Measurements from ENCODE around the gene MACROD1. TPM values are rescaled to one million over a fixed set of nuclear protein-coding genes. Genes with fewer than 3 reads are reported as not detected.

MACROD1 gene
- total and polyA plus RNA-seq, 9 of the 15 experiments (the other 6 are each of a cell fraction or from before 2014, with no cell fraction given) = 1.1 to 60.0 (median 26.4) TPM

DNA sequence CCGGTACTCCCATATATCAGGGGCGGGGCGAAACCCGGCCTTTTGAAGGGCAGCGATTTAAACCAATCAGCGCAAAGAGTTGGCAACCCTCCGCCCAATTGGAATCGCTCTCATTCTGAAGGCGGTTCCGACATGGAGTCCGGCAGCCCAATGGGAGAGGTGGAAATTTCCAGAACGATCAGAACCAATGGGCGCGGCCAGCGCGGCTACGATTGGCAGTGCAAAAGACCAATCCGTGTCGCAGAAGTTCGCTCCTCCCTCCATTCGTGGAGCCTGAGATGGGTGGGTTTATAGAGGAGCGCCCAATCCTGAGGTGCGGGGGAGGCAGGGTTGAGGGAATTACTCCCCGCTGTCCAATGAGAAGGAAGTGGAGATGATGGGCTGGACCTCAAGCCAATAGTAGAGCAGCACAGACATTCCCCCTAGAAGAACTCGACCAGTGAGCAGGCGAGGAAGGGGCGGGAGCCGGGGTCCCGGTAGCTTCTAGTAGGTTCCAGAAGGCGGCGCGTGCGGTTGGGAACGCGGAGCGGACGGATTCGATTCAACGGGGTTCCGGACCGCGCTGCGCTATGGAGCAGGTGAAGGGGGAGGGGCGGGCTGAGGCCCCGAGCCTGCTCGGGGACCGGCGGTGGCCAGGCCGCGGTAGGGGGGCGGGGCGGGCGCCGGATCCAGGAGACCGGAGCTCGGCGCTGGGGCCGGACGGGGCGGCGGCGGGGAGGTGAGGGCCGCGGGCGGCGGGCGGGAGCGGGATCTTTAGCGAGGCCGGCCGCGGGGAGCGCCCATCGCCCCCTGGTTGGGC is 20.0 kb upstream of the MACROD1 start, which contains the start of gene STIP1 (continued):
- TF ChIP-seq, protein P1, sequence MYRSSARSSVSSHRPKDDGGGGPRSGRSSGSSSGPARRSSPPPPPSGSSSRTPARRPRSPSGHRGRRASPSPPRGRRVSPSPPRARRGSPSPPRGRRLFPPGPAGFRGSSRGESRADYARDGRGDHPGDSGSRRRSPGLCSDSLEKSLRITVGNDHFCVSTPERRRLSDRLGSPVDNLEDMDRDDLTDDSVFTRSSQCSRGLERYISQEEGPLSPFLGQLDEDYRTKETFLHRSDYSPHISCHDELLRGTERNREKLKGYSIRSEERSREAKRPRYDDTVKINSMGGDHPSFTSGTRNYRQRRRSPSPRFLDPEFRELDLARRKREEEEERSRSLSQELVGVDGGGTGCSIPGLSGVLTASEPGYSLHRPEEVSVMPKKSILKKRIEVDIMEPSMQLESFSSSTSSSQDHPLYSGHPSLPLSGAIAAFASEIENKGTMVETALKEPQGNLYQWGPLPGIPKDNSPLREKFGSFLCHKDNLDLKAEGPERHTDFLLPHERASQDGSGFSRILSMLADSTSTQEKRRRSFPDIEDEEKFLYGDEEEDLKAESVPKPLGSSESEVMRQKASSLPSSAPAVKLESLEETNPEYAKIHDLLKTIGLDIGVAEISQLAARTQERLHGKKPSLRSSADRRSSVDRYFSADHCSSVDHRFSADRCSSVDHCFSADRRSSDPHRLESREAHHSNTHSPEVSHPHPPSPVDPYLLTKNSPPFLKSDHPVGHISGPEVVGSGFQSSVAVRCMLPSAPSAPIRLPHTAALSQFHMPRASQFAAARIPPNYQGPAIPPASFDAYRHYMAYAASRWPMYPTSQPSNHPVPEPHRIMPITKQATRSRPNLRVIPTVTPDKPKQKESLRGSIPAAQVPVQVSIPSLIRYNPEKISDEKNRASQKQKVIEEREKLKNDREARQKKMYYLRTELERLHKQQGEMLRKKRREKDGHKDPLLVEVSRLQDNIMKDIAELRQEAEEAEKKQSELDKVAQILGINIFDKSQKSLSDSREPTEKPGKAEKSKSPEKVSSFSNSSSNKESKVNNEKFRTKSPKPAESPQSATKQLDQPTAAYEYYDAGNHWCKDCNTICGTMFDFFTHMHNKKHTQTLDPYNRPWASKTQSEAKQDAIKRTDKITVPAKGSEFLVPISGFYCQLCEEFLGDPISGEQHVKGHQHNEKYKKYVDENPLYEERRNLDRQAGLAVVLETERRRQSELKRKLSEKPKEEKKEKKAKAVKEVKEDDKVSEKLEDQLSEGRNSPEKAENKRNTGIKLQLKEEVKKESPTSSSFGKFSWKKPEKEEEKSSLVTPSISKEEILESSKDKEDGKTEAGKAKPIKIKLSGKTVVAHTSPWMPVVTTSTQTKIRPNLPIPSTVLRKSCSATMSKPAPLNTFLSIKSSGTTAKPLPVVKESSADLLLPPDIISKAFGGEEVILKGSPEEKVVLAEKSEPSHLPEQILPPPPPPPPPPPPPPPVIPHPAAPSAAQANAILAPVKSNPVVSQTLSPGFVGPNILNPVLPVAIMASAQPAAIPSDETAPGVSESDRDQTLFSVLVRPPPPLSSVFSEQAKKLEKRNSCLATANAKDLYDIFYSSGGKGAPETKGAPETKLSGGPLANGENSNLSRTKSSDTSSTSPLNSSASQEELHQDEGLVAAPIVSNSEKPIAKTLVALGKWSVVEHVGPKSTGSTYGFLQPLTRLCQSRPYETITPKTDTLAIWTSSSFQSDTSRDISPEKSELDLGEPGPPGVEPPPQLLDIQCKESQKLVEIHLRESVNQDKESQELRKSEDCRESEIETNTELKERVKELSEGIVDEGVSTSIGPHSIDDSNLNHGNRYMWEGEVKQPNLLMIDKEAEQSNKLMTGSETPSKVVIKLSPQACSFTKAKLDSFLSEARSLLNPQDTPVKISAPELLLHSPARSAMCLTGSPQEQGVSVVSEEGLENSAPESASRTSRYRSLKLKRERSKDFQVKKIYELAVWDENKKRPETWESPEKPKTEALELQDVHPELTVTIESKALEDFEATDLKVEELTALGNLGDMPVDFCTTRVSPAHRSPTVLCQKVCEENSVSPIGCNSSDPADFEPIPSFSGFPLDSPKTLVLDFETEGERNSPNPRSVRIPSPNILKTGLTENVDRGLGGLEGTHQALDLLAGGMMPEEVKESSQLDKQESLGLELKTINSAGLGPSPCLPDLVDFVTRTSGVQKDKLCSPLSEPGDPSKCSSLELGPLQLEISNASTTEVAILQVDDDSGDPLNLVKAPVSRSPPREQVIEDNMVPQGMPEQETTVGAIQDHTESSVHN (IDR thresholded peaks at IDR 0.05; ENCODE audit: borderline replicate concordance in 1 of 2, low read depth in 1 of 2) = no peak
- TF ChIP-seq, protein P2, sequence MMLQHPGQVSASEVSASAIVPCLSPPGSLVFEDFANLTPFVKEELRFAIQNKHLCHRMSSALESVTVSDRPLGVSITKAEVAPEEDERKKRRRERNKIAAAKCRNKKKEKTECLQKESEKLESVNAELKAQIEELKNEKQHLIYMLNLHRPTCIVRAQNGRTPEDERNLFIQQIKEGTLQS (IDR thresholded peaks at IDR 0.05) = no peak
- TF ChIP-seq, protein P2 (CRISPR knock-in tag; conservative IDR thresholded peaks at IDR 0.05) = no peak
- no peak for TF ChIP-seq U2AF1 (optimal IDR thresholded peaks at IDR 0.05; ENCODE audit: low read depth, low read length)
- TF ChIP-seq ZNF239 (CRISPR knock-in tag; IDR thresholded peaks at IDR 0.05) = no peak
- TF ChIP-seq CCAR2 (IDR thresholded peaks at IDR 0.05; ENCODE audit: low read depth, low read length) = no peak
- TF ChIP-seq ZNF316 (IDR thresholded peaks at IDR 0.05) = no peak
